ENCODE results near the gene SYT1.

Gene SYT1

GRCh38 chr12:79162948-79163347 lies 298.4 kb downstream of the SYT1 start:
- no peaks in the 10 kb centered on the region for H3K9me3 ChIP-seq (ENCODE audit: control insufficient read depth, low read length)
- 88% methylated on average over 1 of the region's 1 CpG; no CpG with 5 or more reads in 1 of the 2 experiments for WGBS, 2 experiments (ENCODE audit: insufficient coverage in 2 of 2)
- H3K4me1 ChIP-seq (ENCODE audit: control insufficient read depth, insufficient read depth, low read length, poor library complexity, severe bottlenecking) = peaks cover 9% of the 10 kb centered on the region
- H3K27ac ChIP-seq (ENCODE audit: low read depth, low read length, severe bottlenecking) = no peak overlapping the region
- no peak overlapping the region for H3K4me3 ChIP-seq (ENCODE audit: extremely low read depth, insufficient read depth, low read length, poor library complexity, severe bottlenecking)
- H3K36me3 ChIP-seq (ENCODE audit: control insufficient read depth, insufficient read depth, low read length) = no peaks in the 10 kb centered on the region

- H3K4me3 ChIP-seq (ENCODE audit: extremely low read depth, insufficient read depth, low read length, poor library complexity, severe bottlenecking) = no peak overlapping the region
- 92 to 100% methylated on average over 1 to 2 of the region's 2 CpGs for WGBS, 2 experiments (ENCODE audit: insufficient coverage in 2 of 2)
Observed at GRCh38 chr12:79164890-79165289, 300.3 kb downstream of the SYT1 start.

GRCh38 chr12:79168687-79169086 lies 304.1 kb downstream of the SYT1 start:
- no peaks in the 10 kb centered on the region for H3K9me3 ChIP-seq (ENCODE audit: control insufficient read depth, low read length)
- no peak overlapping the region for H3K4me3 ChIP-seq (ENCODE audit: extremely low read depth, insufficient read depth, low read length, poor library complexity, severe bottlenecking)
- 70 to 85% methylated on average over 2 of the region's 2 CpGs for WGBS, 2 experiments (ENCODE audit: insufficient coverage in 2 of 2)
- no peaks in the 10 kb centered on the region for H3K36me3 ChIP-seq (ENCODE audit: control insufficient read depth, insufficient read depth, low read length)
- no peak overlapping the region for H3K27ac ChIP-seq (ENCODE audit: low read depth, low read length, severe bottlenecking)
- H3K4me1 ChIP-seq (ENCODE audit: control insufficient read depth, insufficient read depth, low read length, poor library complexity, severe bottlenecking) = no peaks in the 10 kb centered on the region

More at GRCh38 chr12:79164890-79165289, 300.3 kb downstream of the SYT1 start:
- H3K4me1 ChIP-seq (ENCODE audit: control insufficient read depth, insufficient read depth, low read length, poor library complexity, severe bottlenecking) = peaks cover 9% of the 10 kb centered on the region
- no peak overlapping the region for H3K27ac ChIP-seq (ENCODE audit: low read depth, low read length, severe bottlenecking)
- no peaks in the 10 kb centered on the region for H3K9me3 ChIP-seq (ENCODE audit: control insufficient read depth, low read length)
- H3K36me3 ChIP-seq (ENCODE audit: control insufficient read depth, insufficient read depth, low read length) = no peaks in the 10 kb centered on the region

GRCh38 chr12:79174626-79175025 lies 310.1 kb downstream of the SYT1 start:
- WGBS, 2 experiments (ENCODE audit: insufficient coverage in 2 of 2) = no CpG with 5 or more reads among the region's 1 CpG
- H3K9me3 ChIP-seq (ENCODE audit: control insufficient read depth, low read length) = no peaks in the 10 kb centered on the region
- H3K36me3 ChIP-seq (ENCODE audit: control insufficient read depth, insufficient read depth, low read length) = no peaks in the 10 kb centered on the region
- H3K27ac ChIP-seq (ENCODE audit: low read depth, low read length, severe bottlenecking) = no peak overlapping the region
- H3K4me3 ChIP-seq (ENCODE audit: extremely low read depth, insufficient read depth, low read length, poor library complexity, severe bottlenecking) = no peak overlapping the region
- H3K4me1 ChIP-seq (ENCODE audit: control insufficient read depth, insufficient read depth, low read length, poor library complexity, severe bottlenecking) = no peaks in the 10 kb centered on the region

- Histone ChIP-seq H3K36me3 (ENCODE audit: control insufficient read depth, insufficient read depth, low read length) (no peaks in the 10 kb centered on the region), H3K4me3 (ENCODE audit: extremely low read depth, insufficient read depth, low read length, poor library complexity, severe bottlenecking) (no peak overlapping the region), H3K9me3 (ENCODE audit: control insufficient read depth, low read length) (no peaks in the 10 kb centered on the region), H3K27ac (ENCODE audit: low read depth, low read length, severe bottlenecking) (no peak overlapping the region), H3K4me1 (ENCODE audit: control insufficient read depth, insufficient read depth, low read length, poor library complexity, severe bottlenecking) (no peaks in the 10 kb centered on the region)
- WGBS, 2 experiments (ENCODE audit: insufficient coverage in 2 of 2) = 100% methylated on average over 1 of the region's 2 CpGs; no CpG with 5 or more reads in 1 of the 2 experiments
Observed at GRCh38 chr12:79183003-79183402, 318.4 kb downstream of the SYT1 start.

GRCh38 chr12:79183926-79184325 lies 319.4 kb downstream of the SYT1 start:
- 71 to 83% methylated on average over 1 to 2 of the region's 3 CpGs for WGBS, 2 experiments (ENCODE audit: insufficient coverage in 2 of 2)
- Histone ChIP-seq H3K27ac (ENCODE audit: low read depth, low read length, severe bottlenecking) (no peak overlapping the region), H3K4me3 (ENCODE audit: extremely low read depth, insufficient read depth, low read length, poor library complexity, severe bottlenecking) (no peak overlapping the region), H3K36me3 (ENCODE audit: control insufficient read depth, insufficient read depth, low read length) (no peaks in the 10 kb centered on the region), H3K4me1 (ENCODE audit: control insufficient read depth, insufficient read depth, low read length, poor library complexity, severe bottlenecking) (no peaks in the 10 kb centered on the region), H3K9me3 (ENCODE audit: control insufficient read depth, low read length) (no peaks in the 10 kb centered on the region)

GRCh38 chr12:79186506-79186905 lies 321.9 kb downstream of the SYT1 start:
- H3K4me3 ChIP-seq (ENCODE audit: extremely low read depth, insufficient read depth, low read length, poor library complexity, severe bottlenecking) = no peak overlapping the region
- H3K9me3 ChIP-seq (ENCODE audit: control insufficient read depth, low read length) = no peaks in the 10 kb centered on the region
- H3K36me3 ChIP-seq (ENCODE audit: control insufficient read depth, insufficient read depth, low read length) = no peaks in the 10 kb centered on the region
- no CpG with 5 or more reads among the region's 2 CpGs for WGBS, 2 experiments (ENCODE audit: insufficient coverage in 2 of 2)
- no peak overlapping the region for H3K27ac ChIP-seq (ENCODE audit: low read depth, low read length, severe bottlenecking)
- H3K4me1 ChIP-seq (ENCODE audit: control insufficient read depth, insufficient read depth, low read length, poor library complexity, severe bottlenecking) = no peaks in the 10 kb centered on the region

GRCh38 chr12:79187032-79187431 lies 322.5 kb downstream of the SYT1 start:
- H3K4me3 ChIP-seq (ENCODE audit: extremely low read depth, insufficient read depth, low read length, poor library complexity, severe bottlenecking) = no peak overlapping the region
- H3K4me1 ChIP-seq (ENCODE audit: control insufficient read depth, insufficient read depth, low read length, poor library complexity, severe bottlenecking) = no peaks in the 10 kb centered on the region
- H3K36me3 ChIP-seq (ENCODE audit: control insufficient read depth, insufficient read depth, low read length) = no peaks in the 10 kb centered on the region
- H3K9me3 ChIP-seq (ENCODE audit: control insufficient read depth, low read length) = no peaks in the 10 kb centered on the region
- WGBS, 2 experiments (ENCODE audit: insufficient coverage in 2 of 2) = 100% methylated on average over 1 to 2 of the region's 4 CpGs
- H3K27ac ChIP-seq (ENCODE audit: low read depth, low read length, severe bottlenecking) = no peak overlapping the region

- no peaks in the 10 kb centered on the region for H3K4me1 ChIP-seq (ENCODE audit: control insufficient read depth, insufficient read depth, low read length, poor library complexity, severe bottlenecking)
- no peak overlapping the region for H3K27ac ChIP-seq (ENCODE audit: low read depth, low read length, severe bottlenecking)
- H3K36me3 ChIP-seq (ENCODE audit: control insufficient read depth, insufficient read depth, low read length) = no peaks in the 10 kb centered on the region
- no peaks in the 10 kb centered on the region for H3K9me3 ChIP-seq (ENCODE audit: control insufficient read depth, low read length)
- H3K4me3 ChIP-seq (ENCODE audit: extremely low read depth, insufficient read depth, low read length, poor library complexity, severe bottlenecking) = no peak overlapping the region
Observed at GRCh38 chr12:79191391-79191790, 326.8 kb downstream of the SYT1 start.

- Histone ChIP-seq H3K9me3 (ENCODE audit: control insufficient read depth, low read length) (no peaks in the 10 kb centered on the region), H3K4me1 (ENCODE audit: control insufficient read depth, insufficient read depth, low read length, poor library complexity, severe bottlenecking) (no peaks in the 10 kb centered on the region), H3K4me3 (ENCODE audit: extremely low read depth, insufficient read depth, low read length, poor library complexity, severe bottlenecking) (no peak overlapping the region), H3K36me3 (ENCODE audit: control insufficient read depth, insufficient read depth, low read length) (no peaks in the 10 kb centered on the region), H3K27ac (ENCODE audit: low read depth, low read length, severe bottlenecking) (no peak overlapping the region)
- 90 to 92% methylated on average over 2 of the region's 3 CpGs for WGBS, 2 experiments (ENCODE audit: insufficient coverage in 2 of 2)
Observed at GRCh38 chr12:79194595-79194994, 330.0 kb downstream of the SYT1 start.

- no peak overlapping the region for H3K4me3 ChIP-seq (ENCODE audit: extremely low read depth, insufficient read depth, low read length, poor library complexity, severe bottlenecking)
- H3K4me1 ChIP-seq (ENCODE audit: control insufficient read depth, insufficient read depth, low read length, poor library complexity, severe bottlenecking) = no peaks in the 10 kb centered on the region
- H3K9me3 ChIP-seq (ENCODE audit: control insufficient read depth, low read length) = no peaks in the 10 kb centered on the region
- H3K27ac ChIP-seq (ENCODE audit: low read depth, low read length, severe bottlenecking) = no peak overlapping the region
- WGBS, 2 experiments (ENCODE audit: insufficient coverage in 2 of 2) = no CpG with 5 or more reads among the region's 1 CpG
- no peaks in the 10 kb centered on the region for H3K36me3 ChIP-seq (ENCODE audit: control insufficient read depth, insufficient read depth, low read length)
Observed at GRCh38 chr12:79199166-79199565, 334.6 kb downstream of the SYT1 start.
